ENCODE results near the gene SLC35G1.

DNA sequence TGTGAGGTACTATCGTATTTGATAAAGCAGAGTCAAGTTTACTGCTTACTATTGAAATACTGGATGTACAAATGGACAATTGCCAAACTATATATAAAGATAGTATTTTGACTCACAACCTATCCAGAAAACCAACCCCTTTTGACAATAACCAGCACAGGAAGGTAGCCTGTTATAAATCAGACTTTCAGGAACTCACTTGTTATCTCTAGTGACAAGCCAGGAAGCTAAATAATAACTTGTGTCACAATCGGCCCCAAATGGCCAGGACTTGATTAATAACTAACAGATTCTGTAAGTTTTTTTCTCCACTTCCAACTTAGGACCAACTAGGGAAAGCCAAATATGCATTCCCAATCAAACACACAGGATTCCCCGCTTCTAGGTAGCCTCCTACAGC lies 38.8 kb upstream of the SLC35G1 start:
- TF ChIP-seq POLR2AphosphoS5 (IDR thresholded peaks at IDR 0.05; ENCODE audit: borderline replicate concordance, low read depth, low read length) (no peak), EZH2 (IDR thresholded peaks at IDR 0.05) (no peak)
